Gastroesophageal sphincter (tissue), 4 donors: Measurements from ENCODE around the gene HSD17B13. TPM values are rescaled to one million over a fixed set of nuclear protein-coding genes. Genes with fewer than 3 reads are reported as not detected.
A peak's percentile ranks its signal among the peaks of the same experiment; 100 is the strongest.

Experiments
- ATAC-seq: fragments of 150-250 bp; one replicate; pipeline ENCODE4 v1.9.1; 2016; ENCODE audit warnings: mild to moderate bottlenecking, moderate library complexity
- H3K27ac ChIP-seq, 4 donors: fragments of 200-600 bp; sonication (generic) in 3 of 4; 1 replicate in 3 of 4; 2 replicates in 1 of 4; pipeline ENCODE4 v1.5.1; 2016 to 2019
- H3K27me3 ChIP-seq: fragments of 200-600 bp; sonication (generic); one replicate; pipeline ENCODE4 v1.5.1; 2019
- H3K36me3 ChIP-seq, 2 donors: fragments of 200-600 bp; sonication (generic); one replicate each; pipeline ENCODE4 v1.5.1; 2019; ENCODE audit warnings: control low read depth in 1 of 2
- H3K4me1 ChIP-seq, 3 donors: fragments of 200-600 bp; sonication (generic); 1 replicate in 2 of 3; 2 replicates in 1 of 3; pipeline ENCODE4 v1.5.1; 2016 to 2019; ENCODE audit warnings: control low read depth in 2 of 3
- H3K4me3 ChIP-seq, 2 donors: fragments of 200-600 bp; sonication (generic); one replicate each; pipeline ENCODE4 v1.5.1; 2019; ENCODE audit warnings: mild to moderate bottlenecking in 1 of 2, moderate library complexity in 1 of 2
- H3K9me3 ChIP-seq, 3 donors: fragments of 200-600 bp; sonication (generic); one replicate each; pipeline ENCODE4 v1.5.1; 2017 to 2019; ENCODE audit warnings: control low read depth in 2 of 3
- CTCF ChIP-seq, 4 experiments: fragments of 200-600 bp in 2 of 4; fragments of 450-650 bp in 2 of 4; sonication (generic) in 1 of 4; IDR thresholded peaks; one replicate each; pipeline ENCODE4 v1.5.1; 2017 to 2019; ENCODE audit warnings: antibody characterized with exemption in 4 of 4, mild to moderate bottlenecking in 2 of 4, moderate library complexity in 2 of 4
- EP300 ChIP-seq: sonication (generic); formaldehyde crosslinking; IDR thresholded peaks from one replicate; pipeline ENCODE4 v1.6.1; 2017; ENCODE audit warnings: antibody characterized with exemption, mild to moderate bottlenecking
- POLR2A ChIP-seq, 2 donors: fragments of 450-650 bp; IDR thresholded peaks; one replicate each; pipeline ENCODE4 v1.6.1; 2017; ENCODE audit warnings: antibody characterized with exemption in 2 of 2, mild to moderate bottlenecking in 2 of 2, moderate library complexity in 1 of 2
- POLR2AphosphoS5 ChIP-seq: sonication (generic); formaldehyde crosslinking; IDR thresholded peaks from one replicate; pipeline ENCODE4 v1.6.1; 2017; ENCODE audit warnings: antibody characterized with exemption
- WGBS, 2 donors: methylation state at CpG; one replicate each; pipeline ENCODE4 v1.1.5; 2018; ENCODE audit warnings: low coverage in 1 of 2; 5-methylcytosine and 5-hydroxymethylcytosine counted together
- total RNA-seq, 4 donors: library from RNA; depleted of rRNA; stranded (reverse); fragments of >200 nt; gene quantifications; one replicate each; pipeline ENCODE4 v1.1.0, GENCODE V29; 2016

The HSD17B13 gene
- total RNA-seq, 4 donors from 2014 or later, result 0.54 to 1.1 (median 0.67) TPM

DNA sequence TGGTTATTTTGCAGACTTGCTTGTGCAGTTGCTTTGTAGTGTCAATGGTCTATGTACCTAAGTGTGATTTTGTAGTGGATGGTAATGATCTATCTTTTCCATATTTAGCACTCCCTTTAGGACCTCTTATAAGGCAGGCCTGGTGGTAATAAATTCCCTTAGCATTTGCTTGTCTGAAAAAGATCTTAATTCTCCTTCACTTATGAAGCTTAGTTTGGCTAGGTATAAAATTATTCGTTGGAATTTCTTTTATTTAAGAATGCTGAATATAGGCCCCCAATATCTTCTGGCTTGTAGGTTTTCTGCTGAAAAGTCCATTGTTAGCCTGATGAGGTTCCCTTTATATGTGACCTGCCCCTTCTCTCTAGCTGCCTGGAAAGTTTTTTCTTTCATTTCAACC, 10.6 kb upstream of the HSD17B13 start:
- Histone ChIP-seq H3K9me3 (peaks cover 0 to 39% (median 0%) of the 10 kb centered on the region in 3 donors), H3K4me3 (no peak overlapping the region), H3K27ac (no peak overlapping the region), H3K27me3 (no peaks in the 10 kb centered on the region), H3K36me3 (peaks cover 0 to 55% of the 10 kb centered on the region in 2 donors), H3K4me1 (no peaks in the 10 kb centered on the region)
- no peak for ATAC-seq
- 100% methylated on average over 1 of the region's 1 CpG for WGBS, 2 donors
- TF ChIP-seq POLR2A (IDR thresholded peaks at IDR 0.05) (no peak), CTCF (IDR thresholded peaks at IDR 0.05) (no peak), POLR2AphosphoS5 (no peak), EP300 (no peak)

GRCh38 chr4:87330761-87331160, 8.1 kb upstream of the HSD17B13 start:
- Histone ChIP-seq H3K27ac (no peak overlapping the region), H3K9me3 (peaks cover 0 to 39% (median 0%) of the 10 kb centered on the region in 3 donors), H3K36me3 (peaks cover 0 to 30% of the 10 kb centered on the region in 2 donors), H3K4me3 (no peak overlapping the region), H3K27me3 (no peaks in the 10 kb centered on the region), H3K4me1 (no peaks in the 10 kb centered on the region)
- ATAC-seq, result no peak
- TF ChIP-seq CTCF (IDR thresholded peaks at IDR 0.05) (no peak), POLR2A (IDR thresholded peaks at IDR 0.05) (no peak), POLR2AphosphoS5 (no peak), EP300 (no peak)
- 82 to 100% methylated on average over 1 to 4 of the region's 4 CpGs for WGBS, 2 donors

- Histone ChIP-seq H3K36me3 (no peaks in the 10 kb centered on the region), H3K4me3 (no peak overlapping the region), H3K27me3 (no peaks in the 10 kb centered on the region), H3K9me3 (peaks cover 0 to 15% (median 0%) of the 10 kb centered on the region in 3 donors), H3K4me1 (no peaks in the 10 kb centered on the region), H3K27ac (no peak overlapping the region)
- whole genome bisulfite sequencing, 2 donors, result 86 to 100% methylated on average over 1 of the region's 1 CpG
- ATAC-seq, result no peak
- no peak for TF ChIP-seq EP300
- no peak for TF ChIP-seq POLR2A (IDR thresholded peaks at IDR 0.05)
- TF ChIP-seq CTCF (IDR thresholded peaks at IDR 0.05), result no peak
- no peak for TF ChIP-seq POLR2AphosphoS5
These were observed 4.5 kb upstream of the HSD17B13 start for GRCh38 chr4:87327136-87327535.

GRCh38 chr4:87326460-87326859, 3.8 kb upstream of the HSD17B13 start:
- TF ChIP-seq CTCF (IDR thresholded peaks at IDR 0.05), result no peak
- no peak for TF ChIP-seq POLR2A (IDR thresholded peaks at IDR 0.05)
- TF ChIP-seq POLR2AphosphoS5, result no peak
- no peak for TF ChIP-seq EP300
- H3K27ac ChIP-seq, result no peak overlapping the region
- H3K9me3 ChIP-seq, result peaks cover 0 to 15% (median 0%) of the 10 kb centered on the region in 3 donors
- no peak overlapping the region for H3K4me3 ChIP-seq
- no peaks in the 10 kb centered on the region for H3K27me3 ChIP-seq
- 29 to 48% methylated on average over 3 of the region's 3 CpGs for WGBS, 2 donors
- no peak for ATAC-seq
- H3K36me3 ChIP-seq, result no peaks in the 10 kb centered on the region
- H3K4me1 ChIP-seq, result no peaks in the 10 kb centered on the region

- Histone ChIP-seq H3K4me1 (no peaks in the 10 kb centered on the region), H3K4me3 (no peak overlapping the region), H3K36me3 (no peaks in the 10 kb centered on the region), H3K27ac (no peak overlapping the region), H3K9me3 (no peaks in the 10 kb centered on the region), H3K27me3 (no peaks in the 10 kb centered on the region)
- TF ChIP-seq EP300, result no peak
- TF ChIP-seq POLR2A (IDR thresholded peaks at IDR 0.05), result no peak
- peak; percentile 16 for TF ChIP-seq POLR2AphosphoS5
- no peak for TF ChIP-seq CTCF (IDR thresholded peaks at IDR 0.05)
- no peak for ATAC-seq
- 40 to 81% methylated on average over 5 of the region's 5 CpGs for WGBS, 2 donors
These were observed 794 bp downstream of the HSD17B13 start for GRCh38 chr4:87321888-87322287.
